Hepatocyte (in vitro differentiated cells): ENCODE results near the gene KRT77. TPM values are rescaled to one million over a fixed set of nuclear protein-coding genes. Genes with fewer than 3 reads are reported as not detected.

Source experiments
- DNase-seq: peaks from one replicate; pipeline ENCODE4 v3.0.0-alpha.2; 2016; ENCODE audit warnings: low spot score
- H2AFZ ChIP-seq: fragments of 200-600 bp; sonication (generic); 2 replicates; pipeline ENCODE4 v1.6.0; 2016; ENCODE audit warnings: antibody characterized with exemption, mild to moderate bottlenecking
- H3K27ac ChIP-seq: fragments of 200-600 bp; sonication (generic); 2 replicates; pipeline ENCODE4 v1.5.1; 2016; ENCODE audit warnings: mild to moderate bottlenecking
- H3K27me3 ChIP-seq: fragments of 200-600 bp; sonication (generic); 2 replicates; pipeline ENCODE4 v1.6.1; 2016
- H3K36me3 ChIP-seq: fragments of 200-600 bp; sonication (generic); replicated peaks from 2 replicates; pipeline ENCODE4 v1.5.1; 2016; ENCODE audit warnings: low read depth; ENCODE audit not compliant: insufficient read depth
- H3K4me1 ChIP-seq: fragments of 200-600 bp; sonication (generic); 2 replicates; pipeline ENCODE4 v1.5.1; 2016; ENCODE audit warnings: mild to moderate bottlenecking, moderate library complexity; ENCODE audit not compliant: insufficient read depth
- H3K4me2 ChIP-seq: fragments of 200-600 bp; sonication (generic); 2 replicates; pipeline ENCODE4 v1.6.0; 2016
- H3K4me3 ChIP-seq: fragments of 200-600 bp; sonication (generic); 2 replicates; pipeline ENCODE4 v1.5.1; 2016; ENCODE audit warnings: mild to moderate bottlenecking
- H3K79me2 ChIP-seq: fragments of 200-600 bp; sonication (generic); 2 replicates; pipeline ENCODE4 v1.6.0; 2017; ENCODE audit warnings: mild to moderate bottlenecking
- H3K9me2 ChIP-seq: fragments of 200-600 bp; sonication (generic); replicated peaks from 2 replicates; pipeline ENCODE4 v1.6.0; 2017; ENCODE audit warnings: mild to moderate bottlenecking; ENCODE audit not compliant: insufficient read depth
- H3K9me3 ChIP-seq: fragments of 200-600 bp; sonication (generic); 2 replicates; pipeline ENCODE4 v1.5.1; 2016; ENCODE audit warnings: low read depth, mild to moderate bottlenecking
- H4K20me1 ChIP-seq: fragments of 200-600 bp; sonication (generic); 2 replicates; pipeline ENCODE4 v1.6.0; 2016; ENCODE audit warnings: mild to moderate bottlenecking; ENCODE audit not compliant: insufficient read depth, poor library complexity, severe bottlenecking
- CTCF ChIP-seq: fragments of 200-600 bp; sonication (generic); IDR thresholded peaks from 2 replicates; pipeline ENCODE4 v1.5.1; 2016; ENCODE audit warnings: antibody characterized with exemption, mild to moderate bottlenecking; ENCODE audit not compliant: poor library complexity
- EZH2 ChIP-seq: fragments of 200-600 bp; sonication (generic); IDR thresholded peaks from 2 replicates; pipeline ENCODE4 v1.6.1; 2016; ENCODE audit warnings: antibody characterized with exemption, mild to moderate bottlenecking, borderline replicate concordance
- EZH2phosphoT487 ChIP-seq: fragments of 200-600 bp; sonication (generic); IDR thresholded peaks from one replicate; pipeline ENCODE4 v1.6.1; 2018; ENCODE audit warnings: antibody characterized with exemption, mild to moderate bottlenecking, low read depth, moderate library complexity; ENCODE audit not compliant: unreplicated experiment, severe bottlenecking
- WGBS: methylation state at CpG from one replicate; pipeline ENCODE4 v1.1.6; 2016; ENCODE audit warnings: low lambda C conversion rate; ENCODE audit errors: missing lambda C conversion rate; 5-methylcytosine and 5-hydroxymethylcytosine counted together
- polyA plus RNA-seq: library from polyadenylated mRNA; unstranded; fragments of >200 nt; fragmentation: Nextera tagmentation; extraction: Ambion mirVana; gene quantifications from 2 replicates; pipeline ENCODE4 v1.2.1, GENCODE V29; 2016
- total RNA-seq: library from RNA; depleted of rRNA; stranded (reverse); fragments of >200 nt; gene quantifications from 2 replicates; pipeline ENCODE4 v1.2.3, GENCODE V29; 2014

The KRT77 gene
- total and polyA plus RNA-seq, 2 experiments from 2014 or later, result not detected

GRCh38 chr12:52677671-52678070 lies 25.7 kb downstream of the KRT77 start:
- no peak overlapping the region for H3K27ac ChIP-seq
- H3K79me2 ChIP-seq, result no peaks in the 10 kb centered on the region
- H3K4me1 ChIP-seq, result no peaks in the 10 kb centered on the region
- H2AFZ ChIP-seq, result no peak overlapping the region
- no peak overlapping the region for H3K4me3 ChIP-seq
- no peaks in the 10 kb centered on the region for H3K9me2 ChIP-seq
- H3K36me3 ChIP-seq, result no peaks in the 10 kb centered on the region
- H3K4me2 ChIP-seq, result no peak overlapping the region
- WGBS, result 71% methylated on average over 1 of the region's 1 CpG
- H4K20me1 ChIP-seq, result no peaks in the 10 kb centered on the region
- no peak for TF ChIP-seq EZH2
- TF ChIP-seq CTCF, result no peak
- no peak for TF ChIP-seq EZH2phosphoT487
- no peak for DNase-seq
- no peaks in the 10 kb centered on the region for H3K9me3 ChIP-seq
- H3K27me3 ChIP-seq, result peaks cover 32% of the 10 kb centered on the region

GRCh38 chr12:52677126-52677525 lies 26.2 kb downstream of the KRT77 start:
- no peaks in the 10 kb centered on the region for H3K4me1 ChIP-seq
- no peak overlapping the region for H2AFZ ChIP-seq
- H3K4me2 ChIP-seq, result no peak overlapping the region
- WGBS, result 85% methylated on average over 5 of the region's 5 CpGs
- H3K27ac ChIP-seq, result no peak overlapping the region
- no peaks in the 10 kb centered on the region for H4K20me1 ChIP-seq
- H3K36me3 ChIP-seq, result no peaks in the 10 kb centered on the region
- no peaks in the 10 kb centered on the region for H3K9me2 ChIP-seq
- H3K9me3 ChIP-seq, result no peaks in the 10 kb centered on the region
- TF ChIP-seq EZH2phosphoT487, result no peak
- no peak for TF ChIP-seq EZH2
- no peak for TF ChIP-seq CTCF
- no peaks in the 10 kb centered on the region for H3K79me2 ChIP-seq
- DNase-seq, result no peak
- peaks cover 30% of the 10 kb centered on the region for H3K27me3 ChIP-seq
- H3K4me3 ChIP-seq, result no peak overlapping the region

- H4K20me1 ChIP-seq, result no peaks in the 10 kb centered on the region
- no peak for DNase-seq
- H3K4me3 ChIP-seq, result no peak overlapping the region
- no peak overlapping the region for H3K4me2 ChIP-seq
- H3K27me3 ChIP-seq, result peaks cover 22% of the 10 kb centered on the region
- no peaks in the 10 kb centered on the region for H3K9me2 ChIP-seq
- WGBS, result 85% methylated on average over 7 of the region's 7 CpGs
- no peak for TF ChIP-seq CTCF
- no peak for TF ChIP-seq EZH2phosphoT487
- TF ChIP-seq EZH2, result no peak
- H3K4me1 ChIP-seq, result no peaks in the 10 kb centered on the region
- no peaks in the 10 kb centered on the region for H3K79me2 ChIP-seq
- no peak overlapping the region for H3K27ac ChIP-seq
- H3K9me3 ChIP-seq, result no peaks in the 10 kb centered on the region
- no peak overlapping the region for H2AFZ ChIP-seq
- H3K36me3 ChIP-seq, result no peaks in the 10 kb centered on the region
Measured at GRCh38 chr12:52676163-52676562, 27.2 kb downstream of the KRT77 start.

GRCh38 chr12:52675301-52675701 lies 28.0 kb downstream of the KRT77 start:
- H4K20me1 ChIP-seq, result no peaks in the 10 kb centered on the region
- no peak for TF ChIP-seq EZH2
- no peak for TF ChIP-seq CTCF
- no peak for TF ChIP-seq EZH2phosphoT487
- no peak overlapping the region for H3K4me2 ChIP-seq
- 95% methylated on average over 23 of the region's 28 CpGs for WGBS
- no peak overlapping the region for H3K4me3 ChIP-seq
- no peaks in the 10 kb centered on the region for H3K36me3 ChIP-seq
- no peak for DNase-seq
- H3K79me2 ChIP-seq, result no peaks in the 10 kb centered on the region
- no peaks in the 10 kb centered on the region for H3K9me3 ChIP-seq
- no peaks in the 10 kb centered on the region for H3K4me1 ChIP-seq
- H3K27me3 ChIP-seq, result peaks cover 21% of the 10 kb centered on the region
- H3K27ac ChIP-seq, result no peak overlapping the region
- H3K9me2 ChIP-seq, result no peaks in the 10 kb centered on the region
- H2AFZ ChIP-seq, result no peak overlapping the region
